GM12874 (cell line): ENCODE measurements around the gene ACOX3.

Experiments used
- CTCF ChIP-seq: IDR thresholded peaks from 2 replicates; pipeline ENCODE4 v1.5.1; 2011; ENCODE audit warnings: low read depth, mild to moderate bottlenecking, control low read depth, low read length, moderate library complexity; ENCODE audit not compliant: insufficient read depth

Gene ACOX3

GRCh38 chr4:8353912-8354453 lies 86.5 kb downstream of the ACOX3 start:
- no peak for TF ChIP-seq CTCF

- TF ChIP-seq CTCF, result no peak
These were observed 87.3 kb downstream of the ACOX3 start for GRCh38 chr4:8353158-8353669.

GRCh38 chr4:8352368-8353157 lies 88.0 kb downstream of the ACOX3 start:
- TF ChIP-seq CTCF, result no peak

- no peak for TF ChIP-seq CTCF
These were observed 88.6 kb downstream of the ACOX3 start for GRCh38 chr4:8351931-8352367.

- no peak for TF ChIP-seq CTCF
These were observed 89.6 kb downstream of the ACOX3 start for GRCh38 chr4:8350841-8351461.

- TF ChIP-seq CTCF, result no peak
These were observed 90.2 kb downstream of the ACOX3 start for GRCh38 chr4:8350352-8350751.

GRCh38 chr4:8349664-8350236 lies 90.8 kb downstream of the ACOX3 start:
- TF ChIP-seq CTCF, result no peak
